ENCODE data around the gene TCP11L1.

- TF ChIP-seq CTCF (IDR thresholded peaks at IDR 0.05 in 4 of 5, conservative IDR thresholded peaks at IDR 0.05 in 1 of 5), result no peak
- TF ChIP-seq POLR2A (IDR thresholded peaks at IDR 0.05), result no peak
Measured at GRCh38 chr11:33059331-33060007, 20.1 kb downstream of the TCP11L1 start.
